Activated naive CD4-positive, alpha-beta T cell treated with anti-CD3 and anti-CD28 coated beads for 36 hours (primary cell): Measurements from ENCODE around the gene ATP6V0D1. TPM values are rescaled to one million over a fixed set of nuclear protein-coding genes. Genes with fewer than 3 reads are reported as not detected.

Experiments used
- CTCF ChIA-PET: fragments of 350-600 bp; sonication (Branson Sonifier 250); formaldehyde crosslinking; loops from one replicate; lab custom pipeline; 2021; ENCODE audit warnings: antibody characterized with exemption; lab: Charles Lee
- DNase-seq: peaks from one replicate; pipeline ENCODE4 v3.0.0-alpha.2; 2020
- H3K27ac Mint-ChIP-seq: one replicate; pipeline ENCODE4 v1.8.0; 2021; ENCODE audit warnings: mild to moderate bottlenecking, mixed read lengths
- H3K27me3 Mint-ChIP-seq: one replicate; pipeline ENCODE4 v1.8.0; 2021; ENCODE audit warnings: low read depth, mixed read lengths
- H3K36me3 Mint-ChIP-seq: one replicate; pipeline ENCODE4 v1.8.0; 2021; ENCODE audit warnings: low read depth, mixed read lengths
- H3K4me1 Mint-ChIP-seq: one replicate; pipeline ENCODE4 v1.8.0; 2021; ENCODE audit warnings: low read depth, mixed read lengths
- H3K4me3 Mint-ChIP-seq: one replicate; pipeline ENCODE4 v1.8.0; 2021; ENCODE audit warnings: mild to moderate bottlenecking, moderate library complexity, mixed read lengths
- H3K9me3 Mint-ChIP-seq: one replicate; pipeline ENCODE4 v1.8.0; 2021; ENCODE audit warnings: mixed read lengths
- intact Hi-C: fragments of 100-400 bp; cut with micrococcal nuclease; formaldehyde crosslinking; loops from one replicate; pipeline ENCODE4 v1.15.1; 2023
- total RNA-seq, 2 experiments: library from RNA; stranded (reverse); gene quantifications; one replicate each; pipeline ENCODE4 v1.2.3, GENCODE V29; 2021

The ATP6V0D1 gene
- total RNA-seq, 2 experiments from 2014 or later: 11.9 to 15.3 TPM

DNA sequence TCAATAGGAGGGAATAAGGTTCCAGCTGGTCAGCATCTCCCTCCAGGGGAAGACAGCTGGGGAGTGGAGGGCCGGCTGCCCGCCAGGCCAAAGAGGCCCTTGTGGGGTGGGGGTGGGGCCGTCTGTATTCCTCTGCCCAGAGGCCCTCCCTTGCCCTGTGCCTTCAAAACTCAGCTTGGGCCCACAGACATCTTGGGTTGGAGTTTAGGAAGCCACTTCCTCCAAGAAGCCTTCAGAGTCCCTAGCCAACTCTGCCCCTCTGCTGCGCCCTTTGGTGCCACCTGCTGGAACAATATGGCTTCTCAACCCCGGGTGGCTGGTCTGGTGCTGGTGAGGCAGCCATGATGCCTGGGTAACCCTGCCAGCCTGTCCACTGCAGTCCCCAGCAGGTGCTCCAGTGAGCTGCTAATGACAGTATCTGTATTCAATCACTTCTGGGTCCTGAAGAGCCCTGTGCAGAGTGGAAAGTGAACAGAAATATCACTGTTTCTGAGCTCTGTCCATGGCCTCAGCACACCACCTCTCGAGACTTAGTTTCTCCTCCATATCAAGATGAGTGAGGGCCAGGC, 33.4 kb downstream of the ATP6V0D1 start:
- no peaks in the 10 kb centered on the region for H3K4me1 Mint-ChIP-seq
- H3K4me3 Mint-ChIP-seq: no peak overlapping the region
- H3K27ac Mint-ChIP-seq: no peak overlapping the region
- H3K9me3 Mint-ChIP-seq: no peaks in the 10 kb centered on the region
- CTCF ChIA-PET: interaction anchor here (0.6 to 5.9 kb wide), 25 partner anchors 9 to 270 kb away, joined by 3 to 60 read pairs (median 4); partner anchors contain the start of gene ATP6V0D1
- no peaks in the 10 kb centered on the region for H3K36me3 Mint-ChIP-seq
- H3K27me3 Mint-ChIP-seq: no peaks in the 10 kb centered on the region
- peak; percentile 90 for DNase-seq
- intact Hi-C loops: loop anchor here (1.0 to 10.0 kb wide), 3 partner anchors 19 to 473 kb away; no protein-coding TSS in a partner anchor

DNA sequence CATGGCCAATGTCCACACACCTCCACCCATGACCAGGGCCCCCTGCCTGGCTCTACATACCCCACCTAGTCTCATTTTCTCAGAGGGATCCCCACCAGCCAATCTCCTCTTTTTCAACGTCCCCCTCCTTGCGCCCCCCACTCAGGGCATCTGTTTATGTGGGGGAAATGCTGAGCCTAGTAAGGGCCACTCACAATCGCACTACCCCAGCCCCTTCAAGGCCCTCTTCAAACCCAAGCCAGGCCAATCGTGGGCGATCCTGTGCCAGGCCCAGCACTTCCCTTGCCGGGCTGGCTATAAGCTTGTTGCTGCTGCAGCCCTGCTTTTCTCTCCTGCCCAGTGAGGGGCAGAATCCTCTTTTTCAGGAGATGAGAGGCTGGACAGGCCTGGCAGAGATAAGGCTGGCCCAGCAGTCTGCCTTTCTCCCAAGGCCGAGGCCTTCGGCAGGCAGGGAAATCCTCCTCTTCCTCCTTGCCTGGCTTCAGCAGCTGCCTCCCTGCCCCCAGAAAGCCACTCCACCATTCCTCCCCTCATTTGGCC, 33.9 kb downstream of the ATP6V0D1 start:
- CTCF ChIA-PET: interaction anchor here (0.5 to 5.9 kb wide), 19 partner anchors 8 to 270 kb away, joined by 3 to 60 read pairs (median 4); partner anchors contain the start of gene ATP6V0D1
- H3K36me3 Mint-ChIP-seq: no peaks in the 10 kb centered on the region
- H3K27me3 Mint-ChIP-seq: no peaks in the 10 kb centered on the region
- no peaks in the 10 kb centered on the region for H3K4me1 Mint-ChIP-seq
- no peak overlapping the region for H3K4me3 Mint-ChIP-seq
- no peaks in the 10 kb centered on the region for H3K9me3 Mint-ChIP-seq
- intact Hi-C loops: loop anchor here (1.0 to 10.0 kb wide), 3 partner anchors 19 to 472 kb away; no protein-coding TSS in a partner anchor
- DNase-seq: no peak
- no peak overlapping the region for H3K27ac Mint-ChIP-seq

DNA sequence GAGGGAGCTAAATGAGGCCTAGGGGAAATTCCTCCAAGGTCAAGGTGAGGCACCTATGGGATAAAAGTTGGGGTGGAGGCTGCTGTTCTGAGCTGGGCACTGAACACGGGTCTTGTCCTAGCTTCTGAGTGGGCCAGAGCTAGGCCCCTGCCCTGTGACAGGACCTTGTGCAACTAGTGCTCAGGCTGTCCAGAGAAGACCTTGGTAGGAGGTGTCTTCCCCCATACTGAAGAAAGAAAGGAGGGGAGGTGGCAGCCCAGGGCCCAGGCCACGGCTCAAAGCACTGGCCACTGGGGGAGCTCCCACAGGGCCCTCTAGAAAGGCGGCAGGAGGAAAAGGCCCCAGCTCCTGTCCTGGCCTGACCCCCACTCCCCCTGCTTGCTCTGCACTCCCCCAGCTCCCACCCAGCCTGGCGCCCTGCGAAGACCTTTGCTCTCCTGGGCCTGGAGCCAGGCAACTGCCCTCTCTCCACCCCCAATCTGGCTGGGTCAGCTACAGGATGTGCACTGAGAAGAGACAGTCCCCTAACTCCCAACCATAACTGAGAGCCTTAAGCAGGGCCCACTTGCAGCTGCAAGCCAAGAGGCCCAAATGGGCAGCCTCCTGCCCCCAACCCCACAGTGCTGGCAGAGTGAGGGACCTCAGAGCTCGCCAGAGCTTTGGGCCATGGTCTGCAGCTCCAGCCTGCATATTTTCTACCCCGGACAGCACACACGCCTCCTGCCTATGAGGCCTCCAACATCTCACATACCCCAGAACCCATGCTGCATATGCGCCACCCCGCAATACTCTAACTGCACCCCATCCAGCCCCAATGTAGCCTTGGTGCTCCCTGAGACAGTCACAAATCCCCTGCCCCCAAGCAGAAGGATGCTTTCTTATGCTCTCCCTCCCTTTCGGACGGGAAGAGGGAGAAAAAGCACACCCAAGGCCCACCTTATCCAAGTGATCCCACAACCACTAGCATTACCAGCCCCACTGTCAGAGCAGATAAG, 34.7 kb downstream of the ATP6V0D1 start:
- H3K9me3 Mint-ChIP-seq: no peaks in the 10 kb centered on the region
- no peaks in the 10 kb centered on the region for H3K36me3 Mint-ChIP-seq
- CTCF ChIA-PET: interaction anchor here (0.5 to 5.9 kb wide), 16 partner anchors 9 to 194 kb away, joined by 3 to 60 read pairs (median 4); partner anchors contain the start of gene ATP6V0D1
- intact Hi-C loops: loop anchor here (5.0 to 10.0 kb wide), 2 partner anchors 74 to 471 kb away; no protein-coding TSS in a partner anchor
- DNase-seq: no peak
- no peak overlapping the region for H3K27ac Mint-ChIP-seq
- H3K27me3 Mint-ChIP-seq: no peaks in the 10 kb centered on the region
- H3K4me3 Mint-ChIP-seq: no peak overlapping the region
- H3K4me1 Mint-ChIP-seq: no peaks in the 10 kb centered on the region

DNA sequence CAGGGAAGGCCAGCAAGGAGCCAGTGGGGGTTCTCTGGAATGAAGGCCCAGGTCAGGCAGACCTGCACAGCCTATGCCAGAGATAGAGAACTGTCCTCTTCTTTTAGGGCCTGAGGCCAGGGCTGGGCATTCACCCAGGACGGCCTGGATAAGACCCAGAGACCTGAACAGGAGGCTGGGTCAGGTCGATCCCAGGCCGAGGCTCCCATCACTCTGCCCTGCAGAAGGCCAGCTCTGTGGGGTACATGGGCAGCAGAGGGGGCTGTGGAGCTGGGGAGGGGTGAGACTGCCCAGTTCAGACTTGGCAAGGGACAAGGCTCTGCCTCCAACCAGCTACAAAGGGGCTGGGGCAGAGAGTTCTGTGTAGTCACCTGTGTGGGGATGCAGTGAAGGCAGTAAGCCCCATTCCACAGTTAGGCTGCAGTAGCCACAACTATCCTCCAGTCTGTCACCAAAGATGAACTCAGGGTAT, 35.5 kb downstream of the ATP6V0D1 start:
- Mint-ChIP-seq H3K27me3 (no peaks in the 10 kb centered on the region), H3K36me3 (no peaks in the 10 kb centered on the region), H3K4me3 (no peak overlapping the region), H3K4me1 (no peaks in the 10 kb centered on the region), H3K9me3 (no peaks in the 10 kb centered on the region), H3K27ac (no peak overlapping the region)
- no peak for DNase-seq
- intact Hi-C loops: loop anchor here (5.0 to 10.0 kb wide), 2 partner anchors 73 to 471 kb away; no protein-coding TSS in a partner anchor
- CTCF ChIA-PET: interaction anchor here (1.2 to 5.9 kb wide), 10 partner anchors 9 to 182 kb away, joined by 3 to 60 read pairs (median 6); no protein-coding TSS in a partner anchor

GRCh38 chr16:67445126-67445426, 35.9 kb downstream of the ATP6V0D1 start:
- Mint-ChIP-seq H3K9me3 (no peaks in the 10 kb centered on the region), H3K27ac (no peak overlapping the region), H3K27me3 (no peaks in the 10 kb centered on the region), H3K4me3 (no peak overlapping the region), H3K36me3 (no peaks in the 10 kb centered on the region), H3K4me1 (no peaks in the 10 kb centered on the region)
- intact Hi-C loops: loop anchor here (5.0 to 10.0 kb wide), 2 partner anchors 73 to 470 kb away; no protein-coding TSS in a partner anchor
- DNase-seq: no peak
- CTCF ChIA-PET: interaction anchor here (0.5 to 5.9 kb wide), 6 partner anchors 11 to 297 kb away, joined by 3 to 37 read pairs (median 6); no protein-coding TSS in a partner anchor

DNA sequence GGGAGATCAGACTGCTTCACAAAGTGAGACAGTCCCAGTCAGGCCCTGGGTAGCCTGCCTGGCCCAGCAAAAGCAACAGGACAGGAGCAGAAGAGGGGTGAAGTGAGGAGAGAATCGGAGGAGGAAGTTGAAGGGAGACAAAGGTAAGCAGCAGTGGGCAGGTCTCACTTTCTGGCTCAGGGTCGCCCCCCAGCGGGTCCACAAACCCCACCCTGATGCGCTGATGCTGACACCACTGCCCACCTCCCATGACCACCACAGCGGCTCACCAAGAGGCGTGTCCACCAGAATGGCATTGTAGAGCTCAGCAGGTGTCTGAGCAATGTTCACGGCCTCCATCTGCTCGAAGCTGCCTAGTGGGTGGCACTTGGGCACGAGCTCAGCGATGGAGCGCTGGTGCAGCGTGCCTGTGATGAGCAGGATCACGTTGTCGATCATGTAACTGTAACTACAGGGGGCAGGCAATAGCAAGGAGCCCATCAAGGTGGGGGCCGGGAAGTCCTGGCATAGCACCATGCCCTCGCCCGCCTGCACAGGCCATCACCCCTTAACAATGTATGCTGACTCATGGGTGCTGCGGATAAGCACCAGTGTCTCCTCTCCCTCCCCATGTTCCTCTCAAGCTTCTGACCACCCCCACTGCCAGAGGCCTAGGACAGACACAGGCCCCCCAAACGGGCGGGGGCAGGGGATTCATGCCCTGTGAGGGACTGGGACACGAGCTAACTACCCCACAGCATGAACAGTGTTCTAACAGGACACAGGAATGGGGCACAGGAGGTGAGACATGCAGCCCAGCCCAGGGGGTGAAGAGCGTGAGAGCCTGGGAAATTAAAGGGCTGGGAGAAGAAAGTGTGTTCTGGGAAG, 36.5 kb downstream of the ATP6V0D1 start:
- intact Hi-C loops: loop anchor here (5.0 to 10.0 kb wide), 2 partner anchors 72 to 470 kb away; no protein-coding TSS in a partner anchor
- Mint-ChIP-seq H3K27ac (no peak overlapping the region), H3K4me3 (no peak overlapping the region), H3K9me3 (no peaks in the 10 kb centered on the region), H3K4me1 (no peaks in the 10 kb centered on the region), H3K36me3 (no peaks in the 10 kb centered on the region), H3K27me3 (no peaks in the 10 kb centered on the region)
- CTCF ChIA-PET: interaction anchor here (0.5 to 5.9 kb wide), 8 partner anchors 8 to 297 kb away, joined by 3 to 37 read pairs (median 4); partner anchors contain the start of gene ZDHHC1
- DNase-seq: no peak

- Mint-ChIP-seq H3K36me3 (peaks cover 5% of the 10 kb centered on the region), H3K27me3 (no peaks in the 10 kb centered on the region)
- CTCF ChIA-PET: interaction anchor here (0.6 to 5.9 kb wide), 7 partner anchors 21 to 288 kb away, joined by 3 to 37 read pairs (median 3); partner anchors contain the start of gene ZDHHC1
These were observed 37.7 kb downstream of the ATP6V0D1 start for GRCh38 chr16:67443265-67443664.

DNA sequence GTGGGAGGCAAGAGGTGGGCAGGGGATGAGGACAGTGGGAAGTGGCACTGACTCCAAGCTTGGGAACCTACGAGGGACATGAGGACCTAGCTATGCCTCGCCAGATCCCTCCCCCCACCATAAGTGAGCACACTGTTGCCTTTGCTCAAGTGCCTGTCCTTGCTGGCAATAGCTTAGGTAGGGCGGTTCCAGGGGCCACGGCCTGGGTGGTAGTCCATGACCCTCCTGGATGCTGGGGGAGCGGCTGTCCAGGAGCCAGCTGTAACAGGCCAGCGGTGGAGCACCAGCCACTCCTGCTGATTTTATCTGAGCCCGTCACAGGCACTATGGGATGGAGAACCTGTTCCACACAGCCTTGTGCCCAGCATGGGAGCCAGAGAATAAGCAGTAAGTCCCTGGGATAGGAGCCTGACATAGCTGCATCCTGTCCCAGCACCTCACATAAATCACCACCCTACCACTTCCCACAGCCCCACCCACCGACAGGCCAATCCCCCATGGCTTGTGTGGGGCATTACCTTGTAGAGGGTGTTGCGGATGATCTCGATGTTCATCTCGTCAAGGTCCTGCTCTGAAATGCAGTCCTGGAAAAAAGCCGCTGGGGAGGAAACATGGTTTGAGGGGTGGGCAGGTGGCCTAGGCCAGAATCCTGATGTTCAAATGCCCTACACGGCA, 38.2 kb downstream of the ATP6V0D1 start:
- no peaks in the 10 kb centered on the region for H3K4me1 Mint-ChIP-seq
- H3K9me3 Mint-ChIP-seq: no peaks in the 10 kb centered on the region
- intact Hi-C loops: loop anchor here (10.0 kb wide), 1 partner anchor 468 kb away; no protein-coding TSS in a partner anchor
- H3K27ac Mint-ChIP-seq: no peak overlapping the region
- no peak overlapping the region for H3K4me3 Mint-ChIP-seq
- DNase-seq: no peak
- H3K36me3 Mint-ChIP-seq: peaks cover 5% of the 10 kb centered on the region
- CTCF ChIA-PET: interaction anchor here (0.6 to 0.8 kb wide), 6 partner anchors 23 to 95 kb away, joined by 3 to 6 read pairs (median 3); no protein-coding TSS in a partner anchor
- no peaks in the 10 kb centered on the region for H3K27me3 Mint-ChIP-seq

More at GRCh38 chr16:67443265-67443664, 37.7 kb downstream of the ATP6V0D1 start:
- Mint-ChIP-seq H3K4me3 (no peak overlapping the region), H3K4me1 (no peaks in the 10 kb centered on the region), H3K27ac (no peak overlapping the region), H3K9me3 (no peaks in the 10 kb centered on the region)
- no peak for DNase-seq
- intact Hi-C loops: loop anchor here (10.0 kb wide), 1 partner anchor 468 kb away; no protein-coding TSS in a partner anchor

GRCh38 chr16:67441907-67442306, 39.0 kb downstream of the ATP6V0D1 start:
- intact Hi-C loops: loop anchor here (10.0 kb wide), 1 partner anchor 467 kb away; no protein-coding TSS in a partner anchor
- CTCF ChIA-PET: interaction anchor here (0.6 kb wide), 1 partner anchor 72 kb away, joined by 3 read pairs; no protein-coding TSS in a partner anchor
- peaks cover 5% of the 10 kb centered on the region for H3K36me3 Mint-ChIP-seq
- no peak overlapping the region for H3K27ac Mint-ChIP-seq
- H3K4me1 Mint-ChIP-seq: no peaks in the 10 kb centered on the region
- no peak overlapping the region for H3K4me3 Mint-ChIP-seq
- no peaks in the 10 kb centered on the region for H3K27me3 Mint-ChIP-seq
- DNase-seq: no peak
- H3K9me3 Mint-ChIP-seq: no peaks in the 10 kb centered on the region

GRCh38 chr16:67441271-67441753, 39.6 kb downstream of the ATP6V0D1 start:
- Mint-ChIP-seq H3K36me3 (peaks cover 5% of the 10 kb centered on the region), H3K9me3 (no peaks in the 10 kb centered on the region), H3K4me3 (no peak overlapping the region), H3K27me3 (no peaks in the 10 kb centered on the region), H3K4me1 (no peaks in the 10 kb centered on the region), H3K27ac (no peak overlapping the region)
- intact Hi-C loops: loop anchor here (10.0 kb wide), 1 partner anchor 467 kb away; no protein-coding TSS in a partner anchor
- CTCF ChIA-PET: interaction anchor here (1.1 kb wide), 1 partner anchor 80 kb away, joined by 3 read pairs; no protein-coding TSS in a partner anchor
- DNase-seq: no peak
